PC-9 (cell line): ENCODE measurements around the gene SPEG. TPM values are rescaled to one million over a fixed set of nuclear protein-coding genes. Genes with fewer than 3 reads are reported as not detected.

Experiments used
- BruUV-seq: library from RNA; stranded (reverse); fragments of 400-500 nt; replicated peaks from 2 replicates; lab custom pipeline; 2021; lab: Mats Ljungman, UMichigan
- CTCF ChIA-PET: fragments of 300-600 bp; sonication (Branson Sonifier 250); formaldehyde crosslinking; loops from one replicate; lab custom pipeline; 2022; ENCODE audit warnings: antibody characterized with exemption; lab: Charles Lee
- POLR2A ChIA-PET: fragments of 300-600 bp; sonication (Branson Sonifier 250); formaldehyde crosslinking; loops from one replicate; lab custom pipeline; 2022; ENCODE audit warnings: antibody characterized with exemption; ENCODE audit not compliant: unreplicated experiment; lab: Charles Lee
- DNase-seq, 2 experiments: peaks; one replicate each; pipeline versions ENCODE4 v3.0.0 to v3.0.0-alpha.2; 2015 to 2022; ENCODE audit warnings: mixed read lengths in 1 of 2
- H2AFZ ChIP-seq: fragments of 200-600 bp; sonication (generic); 2 replicates; pipeline ENCODE4 v1.8.1; 2017; ENCODE audit warnings: antibody characterized with exemption
- H3F3A ChIP-seq: fragments of 200-600 bp; sonication (generic); 2 replicates; pipeline ENCODE4 v1.8.1; 2017; ENCODE audit warnings: antibody characterized with exemption, mild to moderate bottlenecking, low read depth; ENCODE audit not compliant: insufficient read depth
- H3K27ac ChIP-seq: fragments of 200-600 bp; sonication (generic); 2 replicates; pipeline ENCODE4 v1.6.1; 2016; ENCODE audit warnings: mixed run types
- H3K27me3 ChIP-seq: fragments of 200-600 bp; sonication (generic); 2 replicates; pipeline ENCODE4 v1.6.1; 2016; ENCODE audit warnings: low read depth, mixed run types; ENCODE audit not compliant: insufficient read depth
- H3K36me3 ChIP-seq: fragments of 200-600 bp; sonication (generic); 2 replicates; pipeline ENCODE4 v1.6.1; 2016; ENCODE audit warnings: low read depth, mixed run types
- H3K4me1 ChIP-seq: fragments of 200-600 bp; sonication (generic); replicated peaks from 2 replicates; pipeline ENCODE4 v1.6.1; 2016; ENCODE audit warnings: mixed run types; ENCODE audit not compliant: insufficient read depth
- H3K4me2 ChIP-seq: fragments of 200-600 bp; sonication (generic); 2 replicates; pipeline ENCODE4 v1.6.1; 2017; ENCODE audit warnings: mixed run types
- H3K4me3 ChIP-seq: fragments of 200-600 bp; sonication (generic); 2 replicates; pipeline ENCODE4 v1.6.1; 2016; ENCODE audit warnings: mixed run types
- H3K79me2 ChIP-seq: fragments of 200-600 bp; sonication (generic); 2 replicates; pipeline ENCODE4 v1.6.1; 2017; ENCODE audit warnings: low read depth, mixed run types
- H3K9me2 ChIP-seq: fragments of 200-600 bp; sonication (generic); 2 replicates; pipeline ENCODE4 v1.8.1; 2017; ENCODE audit warnings: mild to moderate bottlenecking; ENCODE audit not compliant: insufficient read depth
- H3K9me3 ChIP-seq: fragments of 200-600 bp; sonication (generic); 2 replicates; pipeline ENCODE4 v1.8.1; 2016; ENCODE audit warnings: low read depth; ENCODE audit not compliant: insufficient read depth
- H4K20me1 ChIP-seq: fragments of 200-600 bp; sonication (generic); 2 replicates; pipeline ENCODE4 v1.8.1; 2017; ENCODE audit not compliant: insufficient read depth
- CTCF ChIP-seq: fragments of 200-600 bp; sonication (generic); conservative IDR thresholded peaks from 2 replicates; pipeline ENCODE4 v1.6.1; 2017; ENCODE audit warnings: mixed run types, antibody characterized with exemption, mild to moderate bottlenecking, moderate library complexity
- EZH2 ChIP-seq: fragments of 200-600 bp; sonication (generic); IDR thresholded peaks from 2 replicates; pipeline ENCODE4 v1.8.0; 2017; ENCODE audit warnings: antibody characterized with exemption, low read depth
- intact Hi-C: fragments of 100-400 bp; cut with micrococcal nuclease; formaldehyde crosslinking; loops from one replicate; pipeline ENCODE4 v1.10.0; 2022; ENCODE audit not compliant: unreplicated experiment
- total RNA-seq: library from RNA; stranded (reverse); gene quantifications from 2 replicates; pipeline ENCODE4 v1.2.3, GENCODE V29; 2021

Gene SPEG
- total RNA-seq, 1 experiment from 2014 or later, result 46.8 TPM

- no peaks in the 10 kb centered on the region for H3F3A ChIP-seq
- BruUV-seq, result no TSS peak
- no peak overlapping the region for H3K27ac ChIP-seq
- no peak overlapping the region for H3K4me2 ChIP-seq
- intact Hi-C loops, result no loop called here
- no peak for DNase-seq
- no peaks in the 10 kb centered on the region for H3K4me1 ChIP-seq
- H4K20me1 ChIP-seq, result no peaks in the 10 kb centered on the region
- H2AFZ ChIP-seq, result no peak overlapping the region
- no peaks in the 10 kb centered on the region for H3K36me3 ChIP-seq
- H3K4me3 ChIP-seq, result no peak overlapping the region
- H3K9me2 ChIP-seq, result no peaks in the 10 kb centered on the region
- ChIA-PET POLR2A (no interaction called here), CTCF (no interaction called here)
- no peaks in the 10 kb centered on the region for H3K9me3 ChIP-seq
- TF ChIP-seq CTCF (no peak), EZH2 (no peak)
- H3K27me3 ChIP-seq, result no peaks in the 10 kb centered on the region
- H3K79me2 ChIP-seq, result no peaks in the 10 kb centered on the region
Observed at GRCh38 chr2:219478916-219479315, 44.3 kb downstream of the SPEG start.

GRCh38 chr2:219480004-219480403, 45.4 kb downstream of the SPEG start:
- ChIA-PET CTCF (no interaction called here), POLR2A (no interaction called here)
- H3K4me2 ChIP-seq, result no peak overlapping the region
- H4K20me1 ChIP-seq, result no peaks in the 10 kb centered on the region
- intact Hi-C loops, result no loop called here
- H3K9me2 ChIP-seq, result no peaks in the 10 kb centered on the region
- H3K4me1 ChIP-seq, result no peaks in the 10 kb centered on the region
- H3K79me2 ChIP-seq, result no peaks in the 10 kb centered on the region
- no peaks in the 10 kb centered on the region for H3K9me3 ChIP-seq
- BruUV-seq, result no TSS peak
- H2AFZ ChIP-seq, result no peak overlapping the region
- no peaks in the 10 kb centered on the region for H3K36me3 ChIP-seq
- no peak for TF ChIP-seq EZH2
- H3F3A ChIP-seq, result no peaks in the 10 kb centered on the region
- no peak overlapping the region for H3K4me3 ChIP-seq
- no peak overlapping the region for H3K27ac ChIP-seq
- DNase-seq, result no peak
- H3K27me3 ChIP-seq, result no peaks in the 10 kb centered on the region

- CTCF ChIA-PET, result interaction anchor here (0.6 kb wide), 1 partner anchor 38 kb away, joined by 3 read pairs; no protein-coding TSS in a partner anchor
- no peaks in the 10 kb centered on the region for H3K9me3 ChIP-seq
- no peak overlapping the region for H2AFZ ChIP-seq
- intact Hi-C loops, result no loop called here
- no peak overlapping the region for H3K4me3 ChIP-seq
- no peaks in the 10 kb centered on the region for H4K20me1 ChIP-seq
- H3K79me2 ChIP-seq, result no peaks in the 10 kb centered on the region
- H3K27me3 ChIP-seq, result no peaks in the 10 kb centered on the region
- no peaks in the 10 kb centered on the region for H3F3A ChIP-seq
- H3K9me2 ChIP-seq, result no peaks in the 10 kb centered on the region
- no peak for DNase-seq
- no peak overlapping the region for H3K27ac ChIP-seq
- H3K4me2 ChIP-seq, result no peak overlapping the region
- no peaks in the 10 kb centered on the region for H3K4me1 ChIP-seq
- POLR2A ChIA-PET, result interaction anchor here (0.6 kb wide), 1 partner anchor 30 kb away, joined by 3 read pairs; no protein-coding TSS in a partner anchor
- BruUV-seq, result no TSS peak
- no peaks in the 10 kb centered on the region for H3K36me3 ChIP-seq
- no peak for TF ChIP-seq CTCF
- TF ChIP-seq EZH2, result no peak
Observed at GRCh38 chr2:219482674-219483405, 48.2 kb downstream of the SPEG start.
